AG09309 (cell line): Measurements from ENCODE around the gene STK32B.
A peak's percentile ranks its signal among the peaks of the same experiment; 100 is the strongest.

Experiments used
- DNase-seq: peaks from one replicate; pipeline ENCODE4 v3.0.0-alpha.2; 2010; ENCODE audit warnings: low read depth
- H3K4me3 ChIP-seq: 2 replicates; pipeline ENCODE4 v1.5.1; 2011; ENCODE audit warnings: mild to moderate bottlenecking, low read depth, low read length, moderate library complexity; ENCODE audit not compliant: control insufficient read depth
- CTCF ChIP-seq: IDR thresholded peaks from 2 replicates; pipeline ENCODE4 v1.5.1; 2011; ENCODE audit warnings: mild to moderate bottlenecking, low read depth, low read length, inconsistent platforms; ENCODE audit not compliant: insufficient read depth, control insufficient read depth; ENCODE audit errors: missing control alignments

Gene STK32B

GRCh38 chr4:5036239-5036638, 15.0 kb upstream of the STK32B start:
- H3K4me3 ChIP-seq, result no peak overlapping the region
- peak; percentile 59 for DNase-seq
- no peak for TF ChIP-seq CTCF

- no peak overlapping the region for H3K4me3 ChIP-seq
- peak; percentile 96 for DNase-seq
- no peak for TF ChIP-seq CTCF
Measured at GRCh38 chr4:5037553-5038551, 13.4 kb upstream of the STK32B start.

- TF ChIP-seq CTCF, result no peak
- no peak for DNase-seq
- H3K4me3 ChIP-seq, result no peak overlapping the region
Measured at GRCh38 chr4:5039800-5040199, 11.5 kb upstream of the STK32B start.

- no peak overlapping the region for H3K4me3 ChIP-seq
- DNase-seq, result no peak
- no peak for TF ChIP-seq CTCF
Measured at GRCh38 chr4:5040856-5041620, 10.2 kb upstream of the STK32B start.

GRCh38 chr4:5041699-5042098, 9.6 kb upstream of the STK32B start:
- no peak for DNase-seq

More at GRCh38 chr4:5041699-5042098, 9.6 kb upstream of the STK32B start:
- no peak overlapping the region for H3K4me3 ChIP-seq
- no peak for TF ChIP-seq CTCF
